Heart left ventricle (tissue), 16 donors: ENCODE measurements around the gene DAGLA. TPM values are rescaled to one million over a fixed set of nuclear protein-coding genes. Genes with fewer than 3 reads are reported as not detected.

Experiments used
- ATAC-seq, 4 donors: fragments of 200-7000 bp; cut with Tn5 transposase; one replicate each; pipeline ENCODE4 v1.9.1; 2020 to 2022; ENCODE audit warnings: moderate library complexity in 4 of 4, mild to moderate bottlenecking in 3 of 4, moderate number of reproducible peaks in 1 of 4
- DNase-seq, 5 donors: peaks; one replicate each; pipeline ENCODE4 v3.0.0-alpha.2; 2020
- H3K27ac ChIP-seq, 12 donors: fragments of 200-600 bp; sonication (generic) in 4 of 12; one replicate each; pipeline versions ENCODE4 v1.5.0 to v1.8.0; 2016 to 2022; ENCODE audit warnings: mild to moderate bottlenecking in 2 of 12
- H3K27me3 ChIP-seq, 9 donors: fragments of 200-600 bp; sonication (generic) in 2 of 9; one replicate each; pipeline versions ENCODE4 v1.5.1 to v1.8.0; 2016 to 2022; ENCODE audit warnings: mild to moderate bottlenecking in 3 of 9
- H3K36me3 ChIP-seq, 9 donors: fragments of 200-600 bp; sonication (generic) in 2 of 9; one replicate each; pipeline versions ENCODE4 v1.5.0 to v1.8.0; 2018 to 2022; ENCODE audit warnings: mild to moderate bottlenecking in 2 of 9
- H3K4me1 ChIP-seq, 12 donors: fragments of 200-600 bp; sonication (generic) in 4 of 12; one replicate each; pipeline versions ENCODE4 v1.5.0 to v1.8.0; 2016 to 2022; ENCODE audit warnings: mild to moderate bottlenecking in 3 of 12
- H3K4me3 ChIP-seq, 12 donors: fragments of 200-600 bp; sonication (generic) in 4 of 12; one replicate each; pipeline versions ENCODE4 v1.5.0 to v1.8.0; 2017 to 2022; ENCODE audit warnings: mild to moderate bottlenecking in 9 of 12, moderate library complexity in 4 of 12
- H3K9me3 ChIP-seq, 12 donors: fragments of 200-600 bp; sonication (generic) in 4 of 12; one replicate each; pipeline versions ENCODE4 v1.5.0 to v1.8.0; 2016 to 2022; ENCODE audit warnings: mild to moderate bottlenecking in 1 of 12
- CTCF ChIP-seq, 12 donors: fragments of 200-600 bp; sonication (generic) in 4 of 12; IDR thresholded peaks; one replicate each; pipeline versions ENCODE4 v1.5.0 to v1.8.0; 2018 to 2022; ENCODE audit warnings: antibody characterized with exemption in 12 of 12, mild to moderate bottlenecking in 5 of 12
- POLR2A ChIP-seq, 2 donors: fragments of 450-650 bp; IDR thresholded peaks; one replicate each; pipeline ENCODE4 v1.6.1; 2017; ENCODE audit warnings: antibody characterized with exemption in 2 of 2, mild to moderate bottlenecking in 2 of 2, moderate library complexity in 2 of 2
- WGBS, 4 donors: extraction: QIAGEN DNeasy Blood & Tissue Kit in 2 of 4; methylation state at CpG; one replicate each; pipeline versions ENCODE4 v1.1.5 to v1.1.7; 2013 to 2018; 5-methylcytosine and 5-hydroxymethylcytosine counted together
- intact Hi-C, 10 donors: fragments of 100-400 bp; cut with DNase I; formaldehyde crosslinking; loops; one replicate each; pipeline versions ENCODE4 v1.11.1 to v1.14.2; 2022
- polyA plus RNA-seq, 2 donors: library from polyadenylated mRNA; stranded (reverse); fragments of 200-250 nt; gene quantifications; one replicate each; pipeline ENCODE4 v1.2.3, GENCODE V29; 2013
- total RNA-seq, 9 donors: library from RNA; depleted of rRNA in 2 of 9; stranded (reverse); fragments of >200 nt in 2 of 9; fragmentation: NEBNext Ultra II Directional in 3 of 9; extraction: Animal tissue kit (Norgen Biotek cat#: 25700) in 3 of 9; gene quantifications; one replicate each; pipeline versions ENCODE4 v1.1.0 to v1.2.4, GENCODE V29; 2016 to 2023
- donor health status: ischemic (EF 13 %, LVEDD 7.1; RV severe dilation, severe dysfunction).
- donor health status: healthy with polysubstance abuse.
- donor health status: DM: no; HTN: yes; CAD: no.
- donor health status: DM: no; HTN: no; CAD: no.
- donor health status: ischemic (EF 25% LVEDD 6.9; RV normal size, moderate dysfunction).
- donor health status: ischemic (EF 25% LVEDD 5.7; RV mildly dilated, moderate dysfunction).
- donor health status: healthy.
- donor health status: DM: yes; HTN: yes; CAD: no.
- donor health status: ischemic (EF 35%, LVEDD 5.7; RV mildly dilated, moderate dysfunction).
- donor health status: nonischemic (EF 11% LVEDD 7.7; RV severe dilation, severe dysfunction).
- donor health status: DM: yes; HTN: yes; CAD: no.
- donor health status: PGD.
- donor health status: ischemic (EF 29% LVEDD 5.4; RV normal size, mild dysfunction).
- donor health status: nonischemic (EF 23%, LVEDD 6.1; RV moderate dilation, normal function).

Gene DAGLA
- total and polyA plus RNA-seq, 11 donors: 2.2 to 5.6 (median 3.3) TPM

DNA sequence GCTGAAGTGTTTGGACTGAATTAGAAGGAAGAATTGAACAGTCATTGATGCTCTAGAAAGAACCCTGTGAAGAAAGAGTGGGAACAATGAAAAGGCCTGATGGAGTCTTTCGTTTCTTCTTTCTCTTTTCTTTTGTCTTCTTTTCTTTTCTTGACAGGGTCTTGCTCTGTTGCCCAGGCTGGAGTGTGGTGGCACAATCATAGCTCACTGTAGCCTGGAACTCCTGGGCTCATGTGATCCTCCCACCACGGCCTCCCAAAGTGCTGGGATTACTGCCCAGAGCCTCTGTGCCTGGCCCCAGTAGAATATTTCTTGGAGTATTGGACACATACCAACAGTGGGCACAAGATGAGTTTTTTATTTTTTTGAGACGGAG is 113.6 kb downstream of the DAGLA start:
- Histone ChIP-seq H3K4me3 (peak overlapping the region in 2 of 12 donors; percentile 67 to 83), H3K27me3 (no peaks in the 10 kb centered on the region), H3K36me3 (peaks cover 0 to 33% (median 20%) of the 10 kb centered on the region in 9 donors), H3K4me1 (peaks cover 6 to 30% (median 22%) of the 10 kb centered on the region in 12 donors), H3K27ac (no peak overlapping the region), H3K9me3 (no peaks in the 10 kb centered on the region)
- TF ChIP-seq POLR2A (IDR thresholded peaks at IDR 0.05) (no peak), CTCF (IDR thresholded peaks at IDR 0.05) (no peak)
- ATAC-seq (no peak), DNase-seq (peak in 1 of 5 donors; percentile 10)
- WGBS, 4 donors: 66 to 75% (median 67%) methylated on average over 3 of the region's 3 CpGs
- intact Hi-C loops: loop anchor here in 3 of 10 donors (2.0 to 10.0 kb wide), 3 partner anchors 97 to 581 kb away; partner anchors contain the start of gene FADS3 (in 1 of the 3)

DNA sequence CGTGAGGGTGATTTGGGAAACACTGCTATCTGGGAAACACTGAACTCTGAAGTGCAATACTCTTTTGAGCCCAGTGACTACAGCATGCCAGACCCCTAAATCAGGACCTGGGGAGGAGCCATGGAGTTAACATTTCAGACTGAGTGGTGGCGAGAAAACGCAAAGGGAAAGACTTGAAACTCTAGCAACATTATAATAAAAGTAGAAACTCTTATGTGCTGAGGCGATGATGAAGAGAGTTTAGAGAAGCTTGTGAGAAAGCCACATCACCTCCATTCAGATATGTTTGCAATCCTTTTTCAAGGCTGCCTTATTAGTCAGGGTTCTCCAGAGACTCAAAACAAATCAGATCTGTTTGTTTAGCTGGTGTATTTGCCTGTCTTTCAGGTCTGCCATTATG is 114.4 kb downstream of the DAGLA start:
- WGBS, 4 donors: 88 to 91% (median 89%) methylated on average over 4 of the region's 4 CpGs
- peaks cover 6 to 30% (median 22%) of the 10 kb centered on the region in 12 donors for H3K4me1 ChIP-seq
- H3K27me3 ChIP-seq: no peaks in the 10 kb centered on the region
- intact Hi-C loops: loop anchor here in 2 of 10 donors (10.0 kb wide), 2 partner anchors 290 to 580 kb away; no protein-coding TSS in a partner anchor
- peaks cover 0 to 31% (median 13%) of the 10 kb centered on the region in 9 donors for H3K36me3 ChIP-seq
- no peak overlapping the region for H3K27ac ChIP-seq
- no peak for ATAC-seq
- no peak overlapping the region for H3K4me3 ChIP-seq
- TF ChIP-seq CTCF (IDR thresholded peaks at IDR 0.05) (no peak), POLR2A (IDR thresholded peaks at IDR 0.05) (no peak)
- no peaks in the 10 kb centered on the region for H3K9me3 ChIP-seq
- DNase-seq: no peak

- intact Hi-C loops: loop anchor here (5.0 to 10.0 kb wide), 10 partner anchors 77 to 579 kb away; partner anchors contain the start of gene FADS3 (in 1 of the 10)
- 81 to 88% (median 85%) methylated on average over 12 of the region's 12 CpGs for WGBS, 4 donors
Measured at GRCh38 chr11:61795459-61795858, 115.3 kb downstream of the DAGLA start.

More at GRCh38 chr11:61795459-61795858, 115.3 kb downstream of the DAGLA start:
- no peaks in the 10 kb centered on the region for H3K9me3 ChIP-seq
- peaks cover 0 to 26% (median 5%) of the 10 kb centered on the region in 9 donors for H3K36me3 ChIP-seq
- TF ChIP-seq CTCF (IDR thresholded peaks at IDR 0.05) (no peak), POLR2A (IDR thresholded peaks at IDR 0.05) (no peak)
- H3K27me3 ChIP-seq: no peaks in the 10 kb centered on the region
- H3K27ac ChIP-seq: no peak overlapping the region
- no peak overlapping the region for H3K4me3 ChIP-seq
- peaks cover 6 to 30% (median 22%) of the 10 kb centered on the region in 12 donors for H3K4me1 ChIP-seq
- peak in 1 of 5 donors; percentile 26 for DNase-seq
- no peak for ATAC-seq
